GM21786 (cell line): Measurements from ENCODE around the gene SLC35F4.
"Not testable (repeated sequence)": the region's sequence is repeated elsewhere in the genome, so short reads cannot be mapped to it uniquely, and the experiment has no call there.

Experiments used
- ATAC-seq: cut with Tn5 transposase; IDR thresholded peaks from one replicate; pipeline ENCODE4 v1.9.1; 2021; ENCODE audit not compliant: unreplicated experiment

SLC35F4 gene

DNA sequence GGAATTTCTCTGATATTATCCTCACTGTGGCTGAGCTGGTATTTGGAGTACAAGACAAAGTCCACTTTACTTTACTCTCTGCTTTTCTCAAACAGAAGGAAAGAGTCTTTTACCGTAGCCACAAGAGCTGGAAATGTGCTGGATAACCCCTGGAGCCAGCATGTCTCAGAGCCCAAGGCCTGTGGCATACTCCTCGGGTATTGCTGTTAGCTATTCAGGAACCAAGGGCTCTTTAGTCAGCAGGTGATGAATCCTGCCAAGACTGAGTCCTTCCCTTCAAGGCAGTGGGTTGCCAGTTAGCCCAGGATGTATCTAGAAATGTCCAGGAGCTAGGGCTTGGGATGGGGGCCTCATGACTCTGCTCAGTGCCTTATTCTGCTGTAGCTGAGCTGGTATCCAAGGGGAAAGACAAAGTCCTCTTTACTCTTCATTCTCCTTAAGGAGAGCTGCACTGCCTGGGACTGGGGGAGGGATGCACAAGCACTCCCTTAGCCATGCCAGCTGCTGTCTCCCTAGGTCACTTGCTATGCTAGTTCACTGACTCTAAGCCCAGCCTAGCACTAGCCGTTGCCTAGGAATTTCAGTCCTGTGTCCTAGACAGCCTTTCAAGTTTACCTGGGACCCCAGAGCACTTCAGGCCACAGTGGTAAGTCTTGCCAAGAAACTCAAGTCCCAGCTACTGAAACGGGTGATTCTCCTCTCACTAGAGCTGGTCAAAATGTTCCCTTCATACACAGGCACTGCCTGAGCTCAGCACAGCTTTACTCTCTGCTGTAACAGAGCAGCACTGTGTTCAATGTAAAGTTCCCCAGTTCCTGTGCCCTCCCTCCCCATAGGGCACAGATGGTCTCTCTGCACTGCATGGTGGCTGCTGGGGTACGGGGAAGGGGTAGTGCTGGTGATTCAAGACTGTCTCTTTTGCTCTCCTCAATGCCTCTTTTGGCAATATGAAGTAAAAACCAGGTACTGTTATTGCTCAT, 136.4 kb downstream of the SLC35F4 start:
- ATAC-seq, result no peak

DNA sequence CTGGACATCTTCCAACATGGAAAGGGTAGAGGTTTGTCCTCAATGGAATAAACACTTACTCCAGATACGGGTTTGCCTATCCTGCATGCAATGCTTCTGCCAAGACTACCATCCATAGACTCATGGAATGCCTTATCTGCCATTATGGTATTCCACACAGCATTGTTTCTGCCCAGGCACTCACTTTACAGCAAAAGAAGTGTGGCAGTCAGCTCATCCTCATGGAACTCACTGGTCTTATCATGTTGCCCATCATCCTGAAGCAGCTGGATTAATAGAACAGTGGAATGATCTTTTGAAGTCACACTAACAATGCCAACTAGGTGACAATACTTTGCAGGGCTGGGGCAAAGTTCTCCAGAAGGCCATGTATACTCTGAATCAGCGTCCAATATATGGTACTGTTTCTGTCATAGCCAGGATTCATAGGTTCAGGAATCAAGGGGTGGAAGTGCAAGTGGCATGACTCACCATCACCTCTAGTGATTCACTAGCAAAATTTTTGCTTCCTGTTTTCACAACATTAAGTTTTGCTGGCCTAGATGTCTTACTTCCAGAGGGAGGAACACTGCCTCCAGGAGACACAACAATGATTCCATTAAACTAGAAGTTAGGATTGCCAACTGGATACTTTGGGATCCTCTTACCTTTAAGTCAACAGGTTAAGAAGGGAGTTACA, 140.4 kb downstream of the SLC35F4 start:
- no peak for ATAC-seq

DNA sequence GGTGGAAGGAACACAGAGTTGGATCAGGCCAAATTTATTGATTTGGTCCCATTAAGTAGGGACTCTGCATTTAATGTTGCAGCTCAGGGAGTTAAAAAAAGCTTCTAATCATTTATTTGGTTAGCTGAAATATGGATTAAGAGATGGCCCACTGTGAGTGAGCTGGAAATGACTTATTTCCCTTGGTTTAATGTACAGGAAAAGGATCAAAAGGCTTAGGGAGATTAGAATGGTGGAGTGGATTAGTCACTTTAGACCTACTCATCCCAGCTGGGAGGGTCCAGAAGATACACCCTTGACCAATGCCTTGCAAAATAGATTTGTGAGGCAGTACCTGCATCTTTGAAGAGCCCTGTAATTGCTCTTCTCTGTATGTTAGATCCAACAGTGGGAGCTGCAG, 143.8 kb downstream of the SLC35F4 start:
- ATAC-seq, result not testable (repeated sequence)

DNA sequence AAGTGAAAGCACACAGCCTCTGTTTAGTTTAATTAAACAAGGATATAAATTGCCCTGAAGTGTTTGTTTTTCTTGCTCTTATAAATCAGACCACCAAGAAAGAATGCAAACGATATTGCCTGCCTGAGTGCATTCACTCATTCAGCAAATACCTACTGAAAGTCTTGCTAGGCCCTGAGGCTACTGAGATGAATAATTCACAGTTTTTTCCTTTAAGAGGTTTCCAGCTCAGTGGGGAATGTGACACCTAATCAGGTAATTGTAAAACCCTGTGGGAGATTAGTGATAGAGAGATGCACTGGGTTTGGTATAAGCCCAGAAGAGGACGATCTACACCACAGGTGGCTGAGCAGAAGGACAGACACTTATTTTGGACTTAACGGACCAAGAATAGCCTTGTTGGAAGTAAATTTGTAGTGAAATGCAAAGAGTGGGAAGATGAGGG, 151.4 kb downstream of the SLC35F4 start:
- ATAC-seq, result no peak

DNA sequence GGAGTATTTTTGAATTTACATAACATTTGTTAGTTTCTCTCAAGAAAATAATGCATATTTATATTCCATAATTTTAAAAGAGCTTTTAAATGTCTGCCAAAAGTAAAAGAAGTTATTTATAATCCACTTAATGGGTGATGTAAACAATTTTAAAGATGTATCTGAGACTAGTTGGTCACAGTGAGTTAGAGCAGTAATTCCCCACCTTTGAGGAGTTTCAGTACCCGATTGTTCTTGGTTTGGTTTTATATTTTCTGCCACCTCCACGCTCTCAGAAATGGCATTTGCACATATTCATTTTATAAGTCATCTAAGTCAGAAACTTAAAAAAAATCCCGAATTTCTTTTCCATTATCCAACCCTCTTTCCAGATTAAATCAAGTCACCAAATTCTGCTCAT, 153.2 kb downstream of the SLC35F4 start:
- no peak for ATAC-seq

DNA sequence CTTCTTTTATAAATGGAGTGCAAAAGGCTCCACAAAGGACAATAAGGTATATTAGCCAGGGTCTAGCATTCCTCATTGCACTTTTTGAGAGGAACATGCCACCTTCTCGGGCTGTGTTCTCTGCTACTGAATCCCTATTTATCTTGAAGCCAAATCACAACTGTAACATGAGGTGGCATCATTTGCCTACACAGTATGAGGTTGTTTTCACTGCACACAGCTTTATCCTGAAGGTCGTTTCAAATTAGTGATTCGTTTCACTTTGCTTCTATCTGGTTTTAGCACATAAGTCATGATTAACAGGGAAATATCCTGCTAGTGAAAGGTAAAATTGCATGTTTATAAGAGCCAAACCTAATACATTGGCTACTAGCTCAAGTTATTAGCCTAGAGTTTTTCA, 153.8 kb downstream of the SLC35F4 start:
- ATAC-seq, result no peak

DNA sequence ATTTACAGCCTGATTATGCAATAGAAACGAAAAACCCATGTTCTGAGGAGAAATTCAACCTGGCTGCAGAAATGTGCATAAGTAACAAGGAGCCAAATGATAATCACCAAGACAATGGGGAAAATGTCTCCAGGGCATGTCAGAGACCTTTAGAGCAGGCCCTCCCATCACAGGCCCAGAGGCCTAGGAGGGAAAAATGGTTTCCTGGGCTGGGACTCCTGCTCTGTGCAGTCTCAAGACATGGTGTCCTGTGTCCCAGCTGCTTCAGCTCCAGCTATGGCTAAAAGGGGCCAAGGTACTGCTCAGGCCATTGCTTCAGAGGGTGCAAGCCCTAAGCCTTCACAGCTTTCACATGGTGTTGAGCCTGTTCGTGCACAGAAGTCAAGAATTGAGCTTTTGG, 156.0 kb downstream of the SLC35F4 start:
- ATAC-seq, result no peak

DNA sequence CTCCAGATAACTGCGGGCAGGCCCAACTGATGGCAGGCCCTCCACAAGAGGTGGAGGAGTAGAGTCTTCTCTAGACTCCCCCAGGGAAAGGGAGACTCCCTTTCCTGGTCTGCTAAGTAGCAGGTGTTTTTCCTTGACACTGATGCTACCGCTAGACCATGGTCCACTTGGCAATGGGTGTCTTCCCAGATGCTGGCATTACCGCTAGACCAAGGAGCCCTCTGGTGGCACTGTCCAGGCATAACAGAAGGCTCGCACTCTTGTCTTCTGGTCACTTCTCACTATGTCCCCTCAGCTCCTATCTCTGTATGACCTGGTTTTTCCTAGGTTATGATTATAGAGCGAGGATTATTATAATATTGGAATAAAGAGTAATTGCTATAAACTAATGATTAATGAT, 156.8 kb downstream of the SLC35F4 start:
- ATAC-seq, result not testable (repeated sequence)

DNA sequence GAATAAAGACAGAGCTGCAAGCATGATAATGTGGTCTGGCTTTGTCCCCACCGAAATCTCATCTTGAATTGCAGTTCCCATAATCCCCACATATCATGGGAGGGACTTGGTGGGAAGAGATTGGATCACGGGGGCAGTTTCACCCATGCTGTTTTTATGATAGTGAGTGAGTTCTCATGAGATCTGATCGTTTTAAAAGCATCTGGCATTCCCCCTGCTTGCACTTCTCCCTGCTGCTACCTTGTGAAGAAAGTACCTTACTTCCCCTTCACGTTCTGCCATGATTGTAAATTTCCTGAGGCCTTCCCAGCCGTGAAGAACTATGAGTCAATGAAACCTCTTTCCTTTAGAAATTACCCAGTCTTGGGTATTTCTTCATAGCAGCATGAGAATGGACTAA, 158.7 kb downstream of the SLC35F4 start:
- no peak for ATAC-seq

DNA sequence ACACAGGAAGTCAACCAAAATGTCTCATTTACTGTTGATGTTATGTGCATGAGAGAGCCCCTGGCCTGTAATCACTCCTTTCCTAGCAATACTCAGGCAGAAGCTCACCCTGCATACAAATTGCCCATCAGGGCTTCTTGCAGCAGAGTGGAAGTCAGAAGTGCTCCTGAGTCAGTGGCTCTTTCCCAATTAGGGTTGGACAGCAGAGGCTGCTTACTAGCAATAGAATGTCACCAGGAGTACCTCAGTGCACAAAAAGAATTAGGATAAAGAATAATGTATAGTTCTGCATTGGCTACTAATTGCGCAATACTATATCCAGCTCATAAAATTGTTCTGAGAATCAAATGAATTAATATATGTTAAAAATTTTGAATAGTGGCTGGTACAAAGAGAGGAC, 161.1 kb downstream of the SLC35F4 start:
- no peak for ATAC-seq

DNA sequence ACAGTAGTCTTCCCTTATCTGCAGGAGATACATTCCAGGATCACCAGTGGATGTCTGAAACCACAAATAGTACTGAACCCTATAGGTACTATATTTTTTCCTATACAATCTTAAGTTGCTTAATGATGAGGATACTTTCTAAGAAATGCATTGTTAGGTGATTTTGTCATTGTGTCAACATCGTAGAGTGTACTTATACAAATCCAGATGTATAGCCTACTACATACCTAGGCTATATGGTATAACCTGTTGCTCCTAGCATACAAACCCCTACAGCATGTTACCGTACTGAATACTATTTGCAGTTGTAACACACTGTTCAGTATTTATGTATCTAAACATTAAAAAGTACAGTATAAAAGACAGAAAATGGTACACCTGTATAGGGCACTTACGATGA, 165.9 kb downstream of the SLC35F4 start:
- ATAC-seq, result no peak

DNA sequence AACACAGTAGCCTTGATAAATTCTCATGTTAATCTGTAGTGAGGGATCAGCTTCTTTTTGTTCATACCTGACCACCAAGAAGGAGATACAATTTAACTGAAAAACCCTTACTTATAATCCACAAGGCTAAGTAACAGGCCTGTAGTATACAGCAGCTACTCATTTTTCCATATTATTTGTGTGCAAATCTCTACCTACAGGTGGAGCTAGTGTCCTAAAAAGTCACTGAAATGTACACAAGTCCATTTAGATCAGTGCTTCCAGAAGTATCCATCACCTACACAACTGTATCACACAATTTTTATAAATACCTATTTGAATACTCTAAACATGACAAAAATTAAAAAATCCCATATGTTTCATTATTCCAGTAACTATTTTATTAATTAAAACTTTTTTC, 173.2 kb downstream of the SLC35F4 start:
- no peak for ATAC-seq

DNA sequence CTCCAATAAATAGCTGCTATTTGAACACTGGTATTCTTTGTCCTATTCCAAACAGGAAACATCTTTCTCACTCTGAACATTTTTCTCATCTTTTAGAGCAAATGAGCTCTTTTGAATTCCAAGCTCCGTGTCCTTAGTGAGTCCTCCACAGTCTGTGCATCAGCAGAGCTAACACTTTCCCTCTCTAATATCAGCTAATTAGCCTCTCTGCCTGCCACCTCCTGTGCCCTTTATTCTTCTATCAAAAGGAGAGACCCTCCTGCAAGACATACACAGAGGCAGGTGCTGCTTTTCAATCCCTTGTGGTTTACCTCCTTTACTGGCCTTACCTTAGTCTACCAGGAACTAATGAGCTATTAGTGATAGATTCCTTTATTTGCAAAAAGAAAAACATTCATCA, 178.5 kb downstream of the SLC35F4 start:
- ATAC-seq, result no peak

DNA sequence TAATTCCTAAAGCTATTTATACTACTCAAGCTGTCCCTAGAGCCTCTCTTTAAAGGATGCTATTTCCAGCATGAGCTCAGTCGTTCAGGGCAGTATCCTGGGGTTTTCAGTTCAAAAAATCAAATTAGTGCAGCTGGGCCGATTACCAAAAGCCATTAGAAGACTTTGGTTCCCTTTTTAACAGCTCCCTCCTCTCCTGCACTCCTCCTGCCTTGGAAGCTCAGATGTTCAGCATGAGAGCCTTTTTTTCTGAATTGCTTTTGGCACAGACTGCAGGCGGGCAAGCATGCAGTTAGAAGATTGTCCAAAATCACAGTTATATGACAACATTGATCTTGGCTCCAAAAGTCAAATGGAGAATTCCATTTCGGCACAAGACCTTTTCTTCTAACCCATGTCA, 179.6 kb downstream of the SLC35F4 start:
- ATAC-seq, result no peak

DNA sequence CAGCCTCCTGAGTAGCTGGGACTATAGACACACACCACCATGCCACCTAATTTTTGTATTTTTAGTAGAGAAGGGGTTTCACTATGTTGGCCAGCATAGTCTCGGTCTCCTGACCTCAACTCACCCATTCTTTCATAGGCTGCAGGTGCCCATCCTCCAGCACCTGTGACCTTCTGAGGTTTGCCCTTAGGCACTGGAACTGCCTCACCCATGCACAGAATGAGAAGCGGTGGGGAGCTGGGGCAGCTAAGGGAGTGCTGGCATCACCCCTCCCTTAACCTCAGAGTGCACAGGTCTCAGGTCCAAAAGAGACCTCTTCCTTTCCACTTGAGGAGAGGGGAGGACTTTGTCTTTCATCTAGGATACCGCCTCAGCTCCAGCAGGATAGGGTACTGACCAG, 194.9 kb downstream of the SLC35F4 start:
- ATAC-seq, result no peak

DNA sequence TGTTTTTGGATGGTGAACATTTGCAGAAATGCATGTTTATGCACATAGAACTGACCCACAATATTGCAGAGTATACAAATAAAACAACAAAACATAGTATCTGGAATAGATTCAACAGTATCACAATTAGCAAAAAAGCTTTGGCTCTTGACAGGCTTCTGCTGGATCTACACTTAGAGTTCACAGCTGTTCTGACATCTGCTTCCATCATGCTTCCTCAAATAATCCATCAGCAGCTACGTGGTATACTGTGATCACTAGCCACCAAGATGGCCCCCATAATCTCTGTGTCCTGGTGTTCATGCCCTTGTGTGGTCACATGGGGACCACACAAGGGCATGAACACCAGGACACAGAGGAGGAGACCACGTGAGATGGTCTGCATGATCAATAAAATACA, 205.7 kb downstream of the SLC35F4 start:
- ATAC-seq, result no peak

DNA sequence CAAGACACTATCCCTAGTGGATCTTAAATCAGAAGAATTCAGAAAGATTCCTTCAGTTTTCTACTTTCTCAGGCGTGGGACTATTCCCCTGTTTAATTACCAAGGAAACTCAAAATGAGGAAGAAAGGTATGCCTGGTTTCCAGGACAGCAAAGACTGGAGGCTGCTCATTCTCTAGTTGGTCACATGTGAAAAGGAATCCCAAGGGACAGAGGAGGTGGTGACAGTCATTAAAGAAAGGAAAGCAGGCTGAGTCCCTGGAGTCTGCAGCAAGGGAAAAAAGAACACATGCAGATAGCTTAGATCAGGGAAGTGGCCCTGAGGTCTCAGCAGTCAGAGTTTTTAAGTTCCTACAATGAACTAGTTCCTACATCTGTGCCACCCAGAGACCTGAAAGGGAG, 206.8 kb downstream of the SLC35F4 start:
- no peak for ATAC-seq

DNA sequence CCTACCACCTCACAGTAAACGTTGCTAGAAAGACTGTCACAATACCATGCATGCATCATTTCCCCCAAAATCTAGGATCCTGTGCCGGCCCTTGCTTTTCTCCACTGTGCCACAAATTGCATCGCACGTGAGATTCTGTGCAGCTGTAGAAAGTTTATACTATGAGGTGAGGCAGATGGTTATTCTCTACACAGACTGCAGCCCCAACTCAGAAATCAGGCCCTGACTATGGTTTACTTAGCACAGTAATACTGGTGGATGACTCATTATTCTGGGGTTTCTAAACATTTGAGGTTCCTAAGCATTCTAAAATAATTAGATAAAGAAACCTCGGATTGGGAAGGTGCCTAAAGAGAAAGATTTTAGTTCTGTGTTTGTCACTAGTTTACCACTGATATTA, 208.4 kb downstream of the SLC35F4 start:
- no peak for ATAC-seq

DNA sequence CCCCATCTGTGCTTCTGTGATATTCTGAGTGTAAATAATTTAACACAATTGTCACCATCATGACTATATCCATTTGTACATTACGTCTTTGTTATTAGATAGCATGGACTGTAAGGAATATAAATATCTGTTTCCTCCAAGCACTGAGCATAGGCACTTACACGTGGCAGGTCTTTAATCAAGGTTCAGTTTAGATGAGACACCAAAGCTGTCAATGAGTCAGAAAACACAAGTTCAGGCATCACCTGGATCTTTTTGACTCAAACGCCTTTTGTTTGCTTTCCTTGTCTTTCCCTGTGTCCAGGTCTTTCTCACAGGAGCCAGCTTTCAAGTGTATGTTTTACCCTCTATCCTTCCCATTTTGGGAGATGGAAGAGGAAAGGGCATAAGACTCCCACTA, 209.0 kb downstream of the SLC35F4 start:
- ATAC-seq, result no peak

DNA sequence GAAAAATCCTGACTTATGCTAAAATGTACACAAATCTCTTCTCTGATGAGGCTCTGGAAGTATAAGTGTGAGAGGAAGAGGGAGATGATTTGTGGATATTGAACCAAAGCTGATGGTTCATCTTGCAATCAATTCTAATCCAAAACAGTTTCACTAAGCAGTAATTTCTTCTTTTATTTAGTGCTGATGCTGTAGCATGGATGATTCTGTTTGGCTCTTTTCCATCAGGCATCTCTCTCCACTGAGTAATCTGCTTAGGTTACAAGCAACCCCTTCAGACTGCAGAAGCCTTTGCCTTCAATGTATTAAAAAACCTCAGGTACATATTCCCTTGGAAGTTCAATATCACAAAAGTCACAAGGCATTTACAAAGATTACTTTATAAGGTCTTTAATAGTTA, 213.1 kb downstream of the SLC35F4 start:
- no peak for ATAC-seq

DNA sequence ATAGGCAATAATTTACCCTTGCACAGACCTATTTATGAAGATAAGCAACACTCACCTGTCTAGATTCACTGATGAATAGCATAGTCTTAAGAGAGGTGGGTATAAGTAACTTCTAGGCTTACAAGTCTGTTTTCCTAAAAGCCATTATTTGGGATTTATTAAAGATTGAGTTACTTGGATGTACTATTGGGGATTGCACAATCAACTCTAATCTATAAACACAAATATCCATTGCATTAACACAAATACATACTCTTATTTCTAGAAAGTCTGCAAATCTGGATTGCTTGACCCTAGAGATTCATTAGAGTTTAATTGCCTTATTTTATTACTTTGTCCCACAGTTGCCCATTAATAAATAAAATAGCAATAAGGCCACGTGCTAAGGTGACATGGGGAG, 224.1 kb downstream of the SLC35F4 start:
- no peak for ATAC-seq

DNA sequence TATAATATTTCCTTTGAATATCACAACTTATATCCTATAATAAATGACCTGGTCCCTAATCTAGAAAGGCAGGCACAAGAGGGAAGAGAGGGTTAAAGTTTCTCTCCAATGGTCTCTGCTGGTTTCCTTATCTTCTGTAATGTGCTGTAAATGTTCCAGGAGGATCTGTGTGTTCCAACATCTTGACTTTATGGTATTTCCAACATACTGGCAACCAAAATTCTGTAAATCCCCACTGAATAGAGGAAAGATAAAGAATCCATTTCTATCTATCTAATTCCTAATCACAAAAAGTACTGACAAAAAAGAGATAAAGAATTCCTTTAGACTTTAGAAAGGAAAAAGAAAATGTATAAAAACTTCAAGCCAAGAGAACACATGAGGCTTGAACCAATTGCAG, 225.9 kb downstream of the SLC35F4 start:
- ATAC-seq, result no peak
